K562 (cell line): ENCODE results near the gene XPNPEP3. TPM values are rescaled to one million over a fixed set of nuclear protein-coding genes. Genes with fewer than 3 reads are reported as not detected.

Experiments used
- ATAC-seq: fragments of 200-7000 bp; cut with Tn5 transposase; 3 replicates; pipeline ENCODE4 v1.9.1; 2020; ENCODE audit warnings: moderate library complexity
- BruUV-seq: library from RNA; stranded (reverse); fragments of 400-500 nt; replicated peaks from 2 replicates; lab custom pipeline; 2021; lab: Mats Ljungman, UMichigan
- CTCF ChIA-PET: fragments of 300-600 bp; formaldehyde crosslinking; extraction: SDS; loops from one replicate; lab custom pipeline; 2021; ENCODE audit warnings: low intra/inter-chr PET ratio; lab: Yijun Ruan, JAX
- POLR2A ChIA-PET: fragments of 300-600, 350-650 bp; sonication (Branson Sonifier 250); formaldehyde crosslinking; extraction: SDS; loops from one replicate; lab custom pipeline; 2021; ENCODE audit warnings: antibody characterized with exemption, inconsistent platforms; lab: Yijun Ruan, JAX
- DNase-seq, 4 experiments: peaks; one replicate each; pipeline versions ENCODE4 v3.0.0 to v3.0.0-alpha.2; 2011 to 2018; ENCODE audit warnings: low spot score in 3 of 4, mixed read lengths in 3 of 4; ENCODE audit errors: extremely low read depth in 1 of 4
- FAIRE-seq: peaks from 2 replicates; lab custom pipeline; 2011; peaks lifted over from hg19 to GRCh38; lab: Jason Lieb, UNC
- H2AFZ ChIP-seq: 2 replicates; pipeline ENCODE4 v1.6.0; 2011; ENCODE audit warnings: low read depth, low read length, control low read depth, inconsistent platforms
- H3K27ac ChIP-seq: fragments of 200-600 bp; 3 replicates; pipeline ENCODE4 v1.8.0; 2011; ENCODE audit warnings: low read depth, mild to moderate bottlenecking, control low read depth, inconsistent platforms, low read length, moderate library complexity, mixed read lengths; ENCODE audit errors: extremely low read depth
- H3K27me3 ChIP-seq, 2 experiments: fragments of 300-600 bp in 1 of 2; 2 replicates in 1 of 2; 3 replicates in 1 of 2; pipeline versions ENCODE4 v1.6.0 to v1.8.0; 2011; ENCODE audit warnings: inconsistent platforms in 2 of 2, low read length in 2 of 2, mild to moderate bottlenecking in 1 of 2, mixed read lengths in 1 of 2, moderate library complexity in 1 of 2; ENCODE audit not compliant: control insufficient read depth in 2 of 2, insufficient read depth in 2 of 2
- H3K36me3 ChIP-seq: fragments of 300-600 bp; 3 replicates; pipeline ENCODE4 v1.8.0; 2011; ENCODE audit warnings: mild to moderate bottlenecking, low read length, inconsistent platforms; ENCODE audit not compliant: control insufficient read depth, insufficient read depth
- H3K4me1 ChIP-seq, 2 experiments: fragments of 200-600 bp in 1 of 2; replicated peaks in 1 of 2; 2 replicates in 1 of 2; 3 replicates in 1 of 2; pipeline versions ENCODE4 v1.5.1 to v1.8.0; 2011; ENCODE audit warnings: inconsistent platforms in 2 of 2, low read length in 2 of 2, mild to moderate bottlenecking in 1 of 2, mixed read lengths in 1 of 2, moderate library complexity in 1 of 2; ENCODE audit not compliant: control insufficient read depth in 2 of 2, insufficient read depth in 2 of 2
- H3K4me2 ChIP-seq: 2 replicates; pipeline ENCODE4 v1.6.1; 2011; ENCODE audit warnings: low read length, control low read depth, inconsistent platforms, mixed read lengths; ENCODE audit not compliant: insufficient read depth
- H3K4me3 ChIP-seq: fragments of 200-600 bp; sonication (generic), shearing (Covaris generic); 2 replicates; pipeline ENCODE4 v1.5.1; 2016; ENCODE audit warnings: control low read depth, inconsistent platforms
- H3K79me2 ChIP-seq: fragments of 200-600 bp; 3 replicates; pipeline ENCODE4 v1.8.0; 2011; ENCODE audit warnings: low read length, inconsistent platforms; ENCODE audit not compliant: control insufficient read depth, insufficient read depth
- H3K9ac ChIP-seq, 2 experiments: 2 replicates each; pipeline versions ENCODE4 v1.6.0 to v1.6.1; 2011; ENCODE audit warnings: low read depth in 2 of 2, low read length in 2 of 2, control low read depth in 1 of 2, inconsistent platforms in 1 of 2, mild to moderate bottlenecking in 1 of 2, mixed read lengths in 1 of 2; ENCODE audit not compliant: insufficient read depth in 1 of 2
- H3K9me1 ChIP-seq: one replicate; pipeline ENCODE4 v1.6.0; 2011; ENCODE audit warnings: inconsistent platforms, mild to moderate bottlenecking, low read length, moderate library complexity; ENCODE audit not compliant: control insufficient read depth, insufficient read depth
- H3K9me3 ChIP-seq: replicated peaks from 2 replicates; pipeline ENCODE4 v1.5.1; 2011; ENCODE audit warnings: low read depth, low read length, inconsistent platforms; ENCODE audit not compliant: control insufficient read depth, insufficient read depth
- H4K20me1 ChIP-seq: replicated peaks from 2 replicates; pipeline ENCODE4 v1.6.1; 2011; ENCODE audit warnings: low read length, inconsistent platforms, mixed read lengths; ENCODE audit not compliant: control insufficient read depth, insufficient read depth
- CCAR2 ChIP-seq: fragments of 200-400 bp; formaldehyde crosslinking; IDR thresholded peaks from 2 replicates; pipeline ENCODE4 v1.6.1; 2017; ENCODE audit warnings: mild to moderate bottlenecking, low read depth, low read length
- DNMT1 ChIP-seq: fragments of 450-650 bp; IDR thresholded peaks from 2 replicates; pipeline ENCODE4 v1.6.1; 2016; ENCODE audit warnings: antibody characterized with exemption, mild to moderate bottlenecking
- EGR1 ChIP-seq: fragments of 450-650 bp; conservative IDR thresholded peaks from 2 replicates; pipeline ENCODE4 v1.6.1; 2017; ENCODE audit warnings: mild to moderate bottlenecking
- ELF2 ChIP-seq: fragments of 250-450 bp; sonication (Bioruptor Pico); IDR thresholded peaks from 2 replicates; pipeline ENCODE4 v1.5.0; 2021; ENCODE audit warnings: mild to moderate bottlenecking
- HDAC1 ChIP-seq, 2 experiments: fragments of 450-650 bp; IDR thresholded peaks; 2 replicates each; pipeline ENCODE4 v1.6.1; 2016 to 2017; ENCODE audit warnings: inconsistent platforms in 1 of 2, mild to moderate bottlenecking in 1 of 2, moderate library complexity in 1 of 2
- HMGN3 ChIP-seq: IDR thresholded peaks from 2 replicates; pipeline ENCODE4 v1.6.1; 2011; ENCODE audit warnings: borderline replicate concordance, low read depth, mild to moderate bottlenecking, mixed read lengths, low read length; ENCODE audit not compliant: insufficient read length; ENCODE audit errors: extremely low read depth
- NR4A1 ChIP-seq, 2 experiments: fragments of 250-450 bp in 1 of 2; fragments of 450-650 bp in 1 of 2; sonication (Bioruptor Pico) in 1 of 2; IDR thresholded peaks; 2 replicates each; pipeline versions ENCODE4 v1.4.0 to v1.6.1; 2016 to 2020; ENCODE audit warnings: mild to moderate bottlenecking in 2 of 2, missing compliant biosample characterization in 1 of 2, missing genetic modification characterization in 1 of 2, moderate library complexity in 1 of 2
- POLR2B ChIP-seq: fragments of 450-650 bp; IDR thresholded peaks from 2 replicates; pipeline ENCODE4 v1.6.1; 2018; ENCODE audit warnings: low read depth; ENCODE audit not compliant: partially characterized antibody
- RBM39 ChIP-seq: fragments of 200-400 bp; formaldehyde crosslinking; optimal IDR thresholded peaks from 2 replicates; pipeline ENCODE3; 2018; ENCODE audit warnings: low read depth, low read length
- SETDB1 ChIP-seq: IDR thresholded peaks from one replicate; pipeline ENCODE4 v1.6.1; 2012; ENCODE audit warnings: low read length, control low read depth, inconsistent platforms
- ZNF146 ChIP-seq: IDR thresholded peaks from one replicate; pipeline ENCODE4 v1.6.1; 2018; ENCODE audit warnings: missing compliant biosample characterization; ENCODE audit not compliant: unreplicated experiment
- ZNF24 ChIP-seq: fragments of 450-650 bp; IDR thresholded peaks from 2 replicates; pipeline ENCODE4 v1.6.1; 2016
- WGBS: fragments of 100-300 bp; shearing (Covaris generic); methylation state at CpG from one replicate; pipeline ENCODE4 v1.1.6; 2016; ENCODE audit warnings: low coverage, mixed read lengths; ENCODE audit not compliant: insufficient coverage; ENCODE audit errors: missing lambda C conversion rate; 5-methylcytosine and 5-hydroxymethylcytosine counted together
- in situ Hi-C: fragments of 300-500 bp; cut with MboI; formaldehyde crosslinking; loops from 4 replicates; pipeline ENCODE4 v1.15.0; 2018; ENCODE audit warnings: inconsistent platforms, mixed read lengths
- intact Hi-C: fragments of 100-400 bp; cut with micrococcal nuclease; formaldehyde crosslinking; loops from 2 replicates; pipeline ENCODE4 v1.14.2; 2022
- polyA plus RNA-seq, 8 experiments: library from polyadenylated mRNA; depleted of rRNA in 4 of 8; stranded (reverse) in 5 of 8; unstranded in 3 of 8; fragments of >200 nt; fragmentation: Nextera tagmentation in 2 of 8; fragmentation: Illumina TruSeq in 1 of 8; extraction: Ambion mirVana in 2 of 8; extraction: Trizol in 1 of 8; gene quantifications; 2 replicates each; pipeline versions ENCODE4 v1.2.1 to v1.2.3, GENCODE V29; 2011 to 2014; ENCODE audit warnings: inconsistent platforms in 1 of 8, missing spikeins in 1 of 8
- total RNA-seq, 7 experiments: library from RNA; depleted of rRNA in 6 of 7; stranded (reverse); fragments of >200 nt in 6 of 7; fragmentation: Illumina TruSeq in 2 of 7; extraction: Trizol in 2 of 7; gene quantifications; 2 replicates each; pipeline versions ENCODE4 v1.2.1 to v1.2.3, GENCODE V29; 2011 to 2021; ENCODE audit warnings: low replicate concordance in 1 of 7
- TF ChIP-seq, protein P1 (sequence below), 3 experiments: fragments of 200-800 bp in 1 of 3; sonication (Bioruptor generic) in 1 of 3; sonication (generic) in 1 of 3; formaldehyde crosslinking in 1 of 3; IDR thresholded peaks; 2 replicates each; pipeline versions ENCODE4 v1.6.1 to v1.8.0; 2016 to 2022; ENCODE audit warnings: mild to moderate bottlenecking in 2 of 3, missing compliant biosample characterization in 2 of 3, missing genetic modification characterization in 2 of 3, missing genetic modification reagents in 1 of 3
- TF ChIP-seq, protein P2 (sequence below): fragments of 250-450 bp; sonication (Bioruptor Pico); IDR thresholded peaks from 2 replicates; pipeline ENCODE4 v1.5.0; 2022; ENCODE audit warnings: mild to moderate bottlenecking
- TF ChIP-seq, protein P3 (sequence below): fragments of 450-650 bp; IDR thresholded peaks from 2 replicates; pipeline ENCODE4 v1.6.1; 2018; ENCODE audit not compliant: partially characterized antibody

The XPNPEP3 gene
- total and polyA plus RNA-seq, 9 of the 15 experiments (the other 6 are each of a cell fraction or from before 2014, with no cell fraction given) = 9.1 to 22.6 (median 15.6) TPM

DNA sequence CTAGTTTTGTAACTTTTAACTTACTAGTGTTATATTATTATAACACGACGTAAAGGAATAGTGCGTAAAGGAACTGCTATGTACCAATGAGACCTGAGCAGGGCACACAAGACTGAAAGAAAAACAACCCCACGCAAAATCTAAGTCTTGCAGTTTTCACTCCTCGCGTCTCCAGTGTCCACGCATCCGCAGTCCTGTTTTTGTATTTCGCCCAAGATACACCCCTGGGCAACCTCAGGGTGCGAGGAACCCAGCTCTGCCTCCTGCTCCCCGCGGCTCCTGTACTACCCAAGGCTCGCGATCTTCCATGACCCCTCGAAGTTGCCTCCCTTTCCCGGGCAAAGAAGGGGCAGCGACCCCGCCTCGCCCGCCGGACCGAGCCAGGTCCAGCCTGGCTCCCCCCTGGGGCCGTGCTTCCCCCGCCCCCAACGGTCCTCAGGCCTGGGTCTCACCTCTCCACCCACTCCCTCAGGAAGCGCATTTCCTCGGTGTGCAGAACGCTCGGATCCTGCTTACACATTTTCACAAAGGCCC lies 902 bp upstream of the XPNPEP3 start:
- WGBS = 0% methylated on average over 24 of the region's 29 CpGs
- POLR2A ChIA-PET = interaction anchor here (0.7 to 2.8 kb wide), 3 partner anchors 11 to 659 kb away, joined by 3 to 11 read pairs (median 8); no protein-coding TSS in a partner anchor
- peaks cover 7 to 10% of the 10 kb centered on the region in 2 experiments; a peak in 3 of 5 replicates for H3K4me1 ChIP-seq
- peak overlapping the region; percentile 77 for H2AFZ ChIP-seq
- peaks cover 95% of the 10 kb centered on the region for H3K79me2 ChIP-seq
- peak overlapping the region; percentile 91 to 94 for H3K9ac ChIP-seq
- in situ Hi-C loops (no loop called here), intact Hi-C loops (loop anchor here (5.0 kb wide), 1 partner anchor 39 kb away; the partner anchor contains the start of gene SLC25A17)
- H3K9me1 ChIP-seq = no peaks in the 10 kb centered on the region
- no peaks in the 10 kb centered on the region for H3K9me3 ChIP-seq
- CTCF ChIA-PET = no interaction called here
- BruUV-seq = no TSS peak
- no peaks in the 10 kb centered on the region for H3K27me3 ChIP-seq
- H3K36me3 ChIP-seq = peaks cover 37% of the 10 kb centered on the region
- ATAC-seq (peak; percentile 65), DNase-seq (peak; percentile 16 to 60 (median 48)), FAIRE-seq (no peak)
- peak overlapping the region; percentile 88 for H3K4me3 ChIP-seq
- H4K20me1 ChIP-seq = no peaks in the 10 kb centered on the region; the same call in 1 of the 2 replicates
- peak overlapping the region; percentile 95 for H3K27ac ChIP-seq
- H3K4me2 ChIP-seq = peak overlapping the region; percentile 88
- TF ChIP-seq HMGN3 (peak; percentile 16), ELF2 (CRISPR knock-in tag) (peak; percentile 12; the same call in 1 of the 2 replicates), SETDB1 (no peak), HDAC1 (IDR thresholded peaks at IDR 0.05) (peak in 1 of 2 experiments; percentile 84; a peak in 2 of 4 replicates), DNMT1 (no peak), EGR1 (peak; percentile 75), ZNF146 (CRISPR knock-in tag) (no peak), CCAR2 (no peak), POLR2B (no peak), ZNF24 (no peak), NR4A1 (CRISPR knock-in tag; IDR thresholded peaks at IDR 0.05) (no peak), NR4A1 (tag; IDR thresholded peaks at IDR 0.05) (no peak), RBM39 (no peak)
- TF ChIP-seq, protein P1, sequence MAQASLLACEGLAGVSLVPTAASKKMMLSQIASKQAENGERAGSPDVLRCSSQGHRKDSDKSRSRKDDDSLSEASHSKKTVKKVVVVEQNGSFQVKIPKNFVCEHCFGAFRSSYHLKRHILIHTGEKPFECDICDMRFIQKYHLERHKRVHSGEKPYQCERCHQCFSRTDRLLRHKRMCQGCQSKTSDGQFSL (CRISPR knock-in tag; IDR thresholded peaks at IDR 0.05) = peak; percentile 81
- TF ChIP-seq, protein P1 (tag; IDR thresholded peaks at IDR 0.05) = no peak
- TF ChIP-seq, protein P2, sequence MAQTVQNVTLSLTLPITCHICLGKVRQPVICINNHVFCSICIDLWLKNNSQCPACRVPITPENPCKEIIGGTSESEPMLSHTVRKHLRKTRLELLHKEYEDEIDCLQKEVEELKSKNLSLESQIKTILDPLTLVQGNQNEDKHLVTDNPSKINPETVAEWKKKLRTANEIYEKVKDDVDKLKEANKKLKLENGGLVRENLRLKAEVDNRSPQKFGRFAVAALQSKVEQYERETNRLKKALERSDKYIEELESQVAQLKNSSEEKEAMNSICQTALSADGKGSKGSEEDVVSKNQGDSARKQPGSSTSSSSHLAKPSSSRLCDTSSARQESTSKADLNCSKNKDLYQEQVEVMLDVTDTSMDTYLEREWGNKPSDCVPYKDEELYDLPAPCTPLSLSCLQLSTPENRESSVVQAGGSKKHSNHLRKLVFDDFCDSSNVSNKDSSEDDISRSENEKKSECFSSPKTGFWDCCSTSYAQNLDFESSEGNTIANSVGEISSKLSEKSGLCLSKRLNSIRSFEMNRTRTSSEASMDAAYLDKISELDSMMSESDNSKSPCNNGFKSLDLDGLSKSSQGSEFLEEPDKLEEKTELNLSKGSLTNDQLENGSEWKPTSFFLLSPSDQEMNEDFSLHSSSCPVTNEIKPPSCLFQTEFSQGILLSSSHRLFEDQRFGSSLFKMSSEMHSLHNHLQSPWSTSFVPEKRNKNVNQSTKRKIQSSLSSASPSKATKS = no peak
- TF ChIP-seq, protein P3, sequence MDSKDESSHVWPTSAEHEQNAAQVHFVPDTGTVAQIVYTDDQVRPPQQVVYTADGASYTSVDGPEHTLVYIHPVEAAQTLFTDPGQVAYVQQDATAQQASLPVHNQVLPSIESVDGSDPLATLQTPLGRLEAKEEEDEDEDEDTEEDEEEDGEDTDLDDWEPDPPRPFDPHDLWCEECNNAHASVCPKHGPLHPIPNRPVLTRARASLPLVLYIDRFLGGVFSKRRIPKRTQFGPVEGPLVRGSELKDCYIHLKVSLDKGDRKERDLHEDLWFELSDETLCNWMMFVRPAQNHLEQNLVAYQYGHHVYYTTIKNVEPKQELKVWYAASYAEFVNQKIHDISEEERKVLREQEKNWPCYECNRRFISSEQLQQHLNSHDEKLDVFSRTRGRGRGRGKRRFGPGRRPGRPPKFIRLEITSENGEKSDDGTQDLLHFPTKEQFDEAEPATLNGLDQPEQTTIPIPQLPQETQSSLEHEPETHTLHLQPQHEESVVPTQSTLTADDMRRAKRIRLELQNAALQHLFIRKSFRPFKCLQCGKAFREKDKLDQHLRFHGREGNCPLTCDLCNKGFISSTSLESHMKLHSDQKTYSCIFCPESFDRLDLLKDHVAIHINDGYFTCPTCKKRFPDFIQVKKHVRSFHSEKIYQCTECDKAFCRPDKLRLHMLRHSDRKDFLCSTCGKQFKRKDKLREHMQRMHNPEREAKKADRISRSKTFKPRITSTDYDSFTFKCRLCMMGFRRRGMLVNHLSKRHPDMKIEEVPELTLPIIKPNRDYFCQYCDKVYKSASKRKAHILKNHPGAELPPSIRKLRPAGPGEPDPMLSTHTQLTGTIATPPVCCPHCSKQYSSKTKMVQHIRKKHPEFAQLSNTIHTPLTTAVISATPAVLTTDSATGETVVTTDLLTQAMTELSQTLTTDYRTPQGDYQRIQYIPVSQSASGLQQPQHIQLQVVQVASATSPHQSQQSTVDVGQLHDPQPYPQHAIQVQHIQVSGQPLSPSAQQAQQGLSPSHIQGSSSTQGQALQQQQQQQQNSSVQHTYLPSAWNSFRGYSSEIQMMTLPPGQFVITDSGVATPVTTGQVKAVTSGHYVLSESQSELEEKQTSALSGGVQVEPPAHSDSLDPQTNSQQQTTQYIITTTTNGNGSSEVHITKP = peak; percentile 12
